ENCODE results near the gene SLC25A18. TPM values are rescaled to one million over a fixed set of nuclear protein-coding genes. Genes with fewer than 3 reads are reported as not detected.
"Not testable (repeated sequence)": the region's sequence is repeated elsewhere in the genome, so short reads cannot be mapped to it uniquely, and the experiment has no call there.

The SLC25A18 gene
- total RNA-seq, 1 experiment from 2014 or later = 0.35 TPM

- DNase-seq (ENCODE audit: unreplicated experiment) = no peak
- ChIA-PET POLR2A (interaction anchor here (0.5 to 3.1 kb wide), 14 partner anchors 8 to 284 kb away, joined by 3 to 19 read pairs (median 4); no protein-coding TSS in a partner anchor), CTCF (interaction anchor here (0.9 to 2.2 kb wide), 3 partner anchors 45 to 76 kb away, joined by 3 to 6 read pairs (median 6); no protein-coding TSS in a partner anchor)
- peak overlapping the region; percentile 88 for H3K27ac Mint-ChIP-seq (ENCODE audit: low read depth, unreplicated experiment)
- no peaks in the 10 kb centered on the region for H3K27me3 Mint-ChIP-seq (ENCODE audit: insufficient read depth, unreplicated experiment)
- H3K9me3 Mint-ChIP-seq (ENCODE audit: unreplicated experiment) = no peaks in the 10 kb centered on the region
- intact Hi-C loops (cut with micrococcal nuclease) = no loop called here
- peaks cover 22% of the 10 kb centered on the region for H3K4me1 Mint-ChIP-seq (ENCODE audit: insufficient read depth, unreplicated experiment)
- peaks cover 11% of the 10 kb centered on the region for H3K36me3 Mint-ChIP-seq (ENCODE audit: insufficient read depth, unreplicated experiment)
- no TSS peak for BruUV-seq (replicated peaks)
- peak overlapping the region; percentile 12 for H3K4me3 Mint-ChIP-seq (ENCODE audit: unreplicated experiment)
- no peak for TF ChIP-seq CTCF (IDR thresholded peaks at IDR 0.05; ENCODE audit: unreplicated experiment)
These were observed 70.7 kb downstream of the SLC25A18 start for GRCh38 chr22:17633998-17634323.

- no peaks in the 10 kb centered on the region for H3K9me3 Mint-ChIP-seq (ENCODE audit: unreplicated experiment)
- no peak overlapping the region for H3K4me3 Mint-ChIP-seq (ENCODE audit: unreplicated experiment)
- H3K36me3 Mint-ChIP-seq (ENCODE audit: insufficient read depth, unreplicated experiment) = peaks cover 15% of the 10 kb centered on the region
- DNase-seq (ENCODE audit: unreplicated experiment) = no peak
- BruUV-seq (replicated peaks) = no TSS peak
- ChIA-PET POLR2A (interaction anchor here (1.6 to 3.1 kb wide), 3 partner anchors 14 to 72 kb away, joined by 5 to 19 read pairs (median 9); no protein-coding TSS in a partner anchor), CTCF (interaction anchor here (0.6 kb wide), 1 partner anchor 11 kb away, joined by 3 read pairs; no protein-coding TSS in a partner anchor)
- H3K4me1 Mint-ChIP-seq (ENCODE audit: insufficient read depth, unreplicated experiment) = peaks cover 22% of the 10 kb centered on the region
- H3K27ac Mint-ChIP-seq (ENCODE audit: low read depth, unreplicated experiment) = peak overlapping the region; percentile 88
- intact Hi-C loops (cut with micrococcal nuclease) = no loop called here
- TF ChIP-seq CTCF (IDR thresholded peaks at IDR 0.05; ENCODE audit: unreplicated experiment) = no peak
- H3K27me3 Mint-ChIP-seq (ENCODE audit: insufficient read depth, unreplicated experiment) = no peaks in the 10 kb centered on the region
These were observed 71.4 kb downstream of the SLC25A18 start for GRCh38 chr22:17634696-17635095.

DNA sequence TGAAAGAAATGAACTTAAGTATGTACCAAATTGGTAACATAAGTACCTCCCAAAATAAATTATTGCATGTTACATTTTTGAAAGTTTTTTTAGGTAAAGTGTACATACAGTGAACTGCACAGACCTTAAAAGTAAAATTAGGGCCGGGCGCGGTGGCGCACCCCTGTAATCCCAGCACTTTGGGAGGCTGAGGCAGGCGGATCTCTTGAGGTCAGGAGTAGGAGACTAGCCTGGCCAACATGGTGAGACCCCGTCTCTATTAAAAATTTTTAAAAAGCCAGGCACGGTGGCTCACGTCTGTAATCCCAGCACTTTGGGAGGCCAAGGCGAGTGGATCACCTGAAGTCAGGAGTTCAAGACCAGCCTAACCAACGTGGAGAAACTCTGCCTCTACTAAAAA lies 73.6 kb downstream of the SLC25A18 start:
- intact Hi-C loops (cut with micrococcal nuclease); H3K27ac Mint-ChIP-seq (ENCODE audit: low read depth, unreplicated experiment); H3K4me3 Mint-ChIP-seq (ENCODE audit: unreplicated experiment); H3K27me3 Mint-ChIP-seq (ENCODE audit: insufficient read depth, unreplicated experiment); H3K9me3 Mint-ChIP-seq (ENCODE audit: unreplicated experiment); DNase-seq (ENCODE audit: unreplicated experiment); BruUV-seq (replicated peaks): not testable (repeated sequence)
- CTCF ChIA-PET = interaction anchor here (0.6 kb wide), 1 partner anchor 510 kb away, joined by 3 read pairs; no protein-coding TSS in a partner anchor
- Mint-ChIP-seq H3K4me1 (ENCODE audit: insufficient read depth, unreplicated experiment) (peaks cover 22% of the 10 kb centered on the region), H3K36me3 (ENCODE audit: insufficient read depth, unreplicated experiment) (peaks cover 30% of the 10 kb centered on the region)
- POLR2A ChIA-PET = interaction anchor here (0.6 to 0.8 kb wide), 3 partner anchors 12 to 1349 kb away, joined by 3 to 4 read pairs (median 3); no protein-coding TSS in a partner anchor

- CTCF ChIA-PET = interaction anchor here (0.6 kb wide), 1 partner anchor 511 kb away, joined by 3 read pairs; no protein-coding TSS in a partner anchor
- Mint-ChIP-seq H3K4me1 (ENCODE audit: insufficient read depth, unreplicated experiment) (peaks cover 22% of the 10 kb centered on the region), H3K9me3 (ENCODE audit: unreplicated experiment) (no peaks in the 10 kb centered on the region), H3K27me3 (ENCODE audit: insufficient read depth, unreplicated experiment) (no peaks in the 10 kb centered on the region), H3K4me3 (ENCODE audit: unreplicated experiment) (peak overlapping the region; percentile 89), H3K36me3 (ENCODE audit: insufficient read depth, unreplicated experiment) (peaks cover 32% of the 10 kb centered on the region), H3K27ac (ENCODE audit: low read depth, unreplicated experiment) (peak overlapping the region; percentile 100)
- no peak for DNase-seq (ENCODE audit: unreplicated experiment)
- intact Hi-C loops (cut with micrococcal nuclease) = loop anchor here (1.0 to 2.0 kb wide), 2 partner anchors 61 to 79 kb away; no protein-coding TSS in a partner anchor
- BruUV-seq (replicated peaks) = no TSS peak
- POLR2A ChIA-PET = interaction anchor here (0.7 to 2.9 kb wide), 5 partner anchors 21 to 1348 kb away, joined by 3 to 35 read pairs (median 3); no protein-coding TSS in a partner anchor
- TF ChIP-seq CTCF (IDR thresholded peaks at IDR 0.05; ENCODE audit: unreplicated experiment) = no peak
These were observed 74.3 kb downstream of the SLC25A18 start for GRCh38 chr22:17637490-17638181.
